Gastroesophageal sphincter (tissue), 4 donors: ENCODE results near the gene DPP7. TPM values are rescaled to one million over a fixed set of nuclear protein-coding genes. Genes with fewer than 3 reads are reported as not detected.
A peak's percentile ranks its signal among the peaks of the same experiment; 100 is the strongest.
"Not testable (repeated sequence)": the region's sequence is repeated elsewhere in the genome, so short reads cannot be mapped to it uniquely, and the experiment has no call there.

ENCODE experiments used
- ATAC-seq: fragments of 150-250 bp; one replicate; pipeline ENCODE4 v1.9.1; 2016; ENCODE audit warnings: mild to moderate bottlenecking, moderate library complexity
- H3K27ac ChIP-seq, 4 donors: fragments of 200-600 bp; sonication (generic) in 3 of 4; 1 replicate in 3 of 4; 2 replicates in 1 of 4; pipeline ENCODE4 v1.5.1; 2016 to 2019
- H3K27me3 ChIP-seq: fragments of 200-600 bp; sonication (generic); one replicate; pipeline ENCODE4 v1.5.1; 2019
- H3K36me3 ChIP-seq, 2 donors: fragments of 200-600 bp; sonication (generic); one replicate each; pipeline ENCODE4 v1.5.1; 2019; ENCODE audit warnings: control low read depth in 1 of 2
- H3K4me1 ChIP-seq, 3 donors: fragments of 200-600 bp; sonication (generic); 1 replicate in 2 of 3; 2 replicates in 1 of 3; pipeline ENCODE4 v1.5.1; 2016 to 2019; ENCODE audit warnings: control low read depth in 2 of 3
- H3K4me3 ChIP-seq, 2 donors: fragments of 200-600 bp; sonication (generic); one replicate each; pipeline ENCODE4 v1.5.1; 2019; ENCODE audit warnings: mild to moderate bottlenecking in 1 of 2, moderate library complexity in 1 of 2
- H3K9me3 ChIP-seq, 3 donors: fragments of 200-600 bp; sonication (generic); one replicate each; pipeline ENCODE4 v1.5.1; 2017 to 2019; ENCODE audit warnings: control low read depth in 2 of 3
- CTCF ChIP-seq, 4 experiments: fragments of 200-600 bp in 2 of 4; fragments of 450-650 bp in 2 of 4; sonication (generic) in 1 of 4; IDR thresholded peaks; one replicate each; pipeline ENCODE4 v1.5.1; 2017 to 2019; ENCODE audit warnings: antibody characterized with exemption in 4 of 4, mild to moderate bottlenecking in 2 of 4, moderate library complexity in 2 of 4
- EP300 ChIP-seq: sonication (generic); formaldehyde crosslinking; IDR thresholded peaks from one replicate; pipeline ENCODE4 v1.6.1; 2017; ENCODE audit warnings: antibody characterized with exemption, mild to moderate bottlenecking
- POLR2A ChIP-seq, 2 donors: fragments of 450-650 bp; IDR thresholded peaks; one replicate each; pipeline ENCODE4 v1.6.1; 2017; ENCODE audit warnings: antibody characterized with exemption in 2 of 2, mild to moderate bottlenecking in 2 of 2, moderate library complexity in 1 of 2
- POLR2AphosphoS5 ChIP-seq: sonication (generic); formaldehyde crosslinking; IDR thresholded peaks from one replicate; pipeline ENCODE4 v1.6.1; 2017; ENCODE audit warnings: antibody characterized with exemption
- WGBS, 2 donors: methylation state at CpG; one replicate each; pipeline ENCODE4 v1.1.5; 2018; ENCODE audit warnings: low coverage in 1 of 2; 5-methylcytosine and 5-hydroxymethylcytosine counted together
- total RNA-seq, 4 donors: library from RNA; depleted of rRNA; stranded (reverse); fragments of >200 nt; gene quantifications; one replicate each; pipeline ENCODE4 v1.1.0, GENCODE V29; 2016

DPP7 gene
- total RNA-seq, 4 donors from 2014 or later: 74.5 to 124 (median 111) TPM

GRCh38 chr9:137138722-137139467 is 24.4 kb upstream of the DPP7 start, which contains the start of gene GRIN1:
Gene GRIN1 (plus strand): TSS chr9:137139154. CDS start chr9:137139487, 333 bp downstream.
- H3K9me3 ChIP-seq: no peaks in the 10 kb centered on the region
- 3% methylated on average over 12 of the region's 104 CpGs; no CpG with 5 or more reads in 1 of the 2 donors for WGBS, 2 donors
- peak; percentile 78 for ATAC-seq
- no peak within 1 kb of the TSS for H3K27ac ChIP-seq
- peaks cover 100% of the 10 kb centered on the region for H3K27me3 ChIP-seq
- TF ChIP-seq EP300 (no peak), POLR2A (IDR thresholded peaks at IDR 0.05) (no peak), CTCF (IDR thresholded peaks at IDR 0.05) (no peak), POLR2AphosphoS5 (no peak)
- H3K4me1 ChIP-seq: peaks cover 0 to 18% (median 3%) of the 10 kb centered on the region in 3 donors
- H3K36me3 ChIP-seq: no peaks in the 10 kb centered on the region
- H3K4me3 ChIP-seq: peak within 1 kb of the TSS in 1 of 2 donors; percentile 8

GRCh38 chr9:137138058-137138721 is 23.7 kb upstream of the DPP7 start:
- H3K4me1 ChIP-seq: peaks cover 0 to 18% (median 3%) of the 10 kb centered on the region in 3 donors
- no peak for ATAC-seq
- TF ChIP-seq EP300 (no peak), CTCF (IDR thresholded peaks at IDR 0.05) (no peak), POLR2A (IDR thresholded peaks at IDR 0.05) (no peak), POLR2AphosphoS5 (no peak)
- WGBS, 2 donors: 18% methylated on average over 11 of the region's 25 CpGs; no CpG with 5 or more reads in 1 of the 2 donors
- H3K9me3 ChIP-seq: no peaks in the 10 kb centered on the region
- no peak overlapping the region for H3K27ac ChIP-seq
- H3K36me3 ChIP-seq: no peaks in the 10 kb centered on the region
- no peak overlapping the region for H3K4me3 ChIP-seq
- peaks cover 100% of the 10 kb centered on the region for H3K27me3 ChIP-seq

GRCh38 chr9:137136881-137137607 is 22.5 kb upstream of the DPP7 start:
- TF ChIP-seq CTCF (IDR thresholded peaks at IDR 0.05): no peak
- Histone ChIP-seq H3K27ac (no peak overlapping the region), H3K36me3 (no peaks in the 10 kb centered on the region), H3K27me3 (peaks cover 100% of the 10 kb centered on the region), H3K9me3 (peaks cover 0 to under 1% (median 0%) of the 10 kb centered on the region in 3 donors), H3K4me1 (peaks cover 0 to 18% (median 3%) of the 10 kb centered on the region in 3 donors), H3K4me3 (no peak overlapping the region)
- WGBS, 2 donors: 60 to 62% methylated on average over 6 to 8 of the region's 23 CpGs
- ATAC-seq: no peak

GRCh38 chr9:137136261-137136880 is 21.8 kb upstream of the DPP7 start:
- peaks cover 0 to 4% (median 0%) of the 10 kb centered on the region in 3 donors for H3K9me3 ChIP-seq
- H3K4me3 ChIP-seq: no peak overlapping the region
- TF ChIP-seq POLR2A (IDR thresholded peaks at IDR 0.05): no peak
- TF ChIP-seq CTCF (IDR thresholded peaks at IDR 0.05): no peak
- TF ChIP-seq POLR2AphosphoS5: no peak
- no peak for TF ChIP-seq EP300
- WGBS, 2 donors: 33 to 85% methylated on average over 2 to 3 of the region's 27 CpGs
- no peak for ATAC-seq
- H3K4me1 ChIP-seq: peaks cover 0 to 18% (median 3%) of the 10 kb centered on the region in 3 donors
- peaks cover 100% of the 10 kb centered on the region for H3K27me3 ChIP-seq
- H3K27ac ChIP-seq: no peak overlapping the region
- no peaks in the 10 kb centered on the region for H3K36me3 ChIP-seq

- not testable (repeated sequence) for H3K36me3 ChIP-seq, ATAC-seq, H3K27ac ChIP-seq, H3K4me3 ChIP-seq
- WGBS, 2 donors: 73 to 89% methylated on average over 8 to 9 of the region's 9 CpGs
- H3K4me1 ChIP-seq: peaks cover 0 to 21% (median 3%) of the 10 kb centered on the region in 3 donors
- H3K9me3 ChIP-seq: peaks cover 0 to 13% (median 0%) of the 10 kb centered on the region in 3 donors
- peaks cover 99% of the 10 kb centered on the region for H3K27me3 ChIP-seq
Observed at GRCh38 chr9:137135154-137135553, 20.6 kb upstream of the DPP7 start.
